ENCODE data around the gene FLYWCH1.

- no peak for TF ChIP-seq RARB (CRISPR knock-in tag; IDR thresholded peaks at IDR 0.05)
- no peak for TF ChIP-seq CSDC2 (CRISPR knock-in tag; IDR thresholded peaks at IDR 0.05)
- TF ChIP-seq ARNTL (CRISPR knock-in tag; IDR thresholded peaks at IDR 0.05; ENCODE audit: borderline replicate concordance, low read depth) = no peak
- TF ChIP-seq ZFP3 (CRISPR knock-in tag; IDR thresholded peaks at IDR 0.05) = no peak
- no peak for TF ChIP-seq ZNF8 (CRISPR knock-in tag; IDR thresholded peaks at IDR 0.05)
Observed at GRCh38 chr16:2882650-2883457, 28.9 kb upstream of the FLYWCH1 start, which contains the start of gene FLYWCH2.
